ENCODE data around the gene E2F4.

Gene E2F4

GRCh38 chr16:67157892-67158635 lies 33.9 kb upstream of the E2F4 start:
- no peak for DNase-seq (ENCODE audit: low read depth in 2 of 2)

GRCh38 chr16:67158637-67159600 lies 33.0 kb upstream of the E2F4 start:
- DNase-seq (ENCODE audit: low read depth in 2 of 2), result no peak

GRCh38 chr16:67161595-67162058 lies 30.3 kb upstream of the E2F4 start:
- DNase-seq (ENCODE audit: low read depth in 2 of 2), result no peak

DNA sequence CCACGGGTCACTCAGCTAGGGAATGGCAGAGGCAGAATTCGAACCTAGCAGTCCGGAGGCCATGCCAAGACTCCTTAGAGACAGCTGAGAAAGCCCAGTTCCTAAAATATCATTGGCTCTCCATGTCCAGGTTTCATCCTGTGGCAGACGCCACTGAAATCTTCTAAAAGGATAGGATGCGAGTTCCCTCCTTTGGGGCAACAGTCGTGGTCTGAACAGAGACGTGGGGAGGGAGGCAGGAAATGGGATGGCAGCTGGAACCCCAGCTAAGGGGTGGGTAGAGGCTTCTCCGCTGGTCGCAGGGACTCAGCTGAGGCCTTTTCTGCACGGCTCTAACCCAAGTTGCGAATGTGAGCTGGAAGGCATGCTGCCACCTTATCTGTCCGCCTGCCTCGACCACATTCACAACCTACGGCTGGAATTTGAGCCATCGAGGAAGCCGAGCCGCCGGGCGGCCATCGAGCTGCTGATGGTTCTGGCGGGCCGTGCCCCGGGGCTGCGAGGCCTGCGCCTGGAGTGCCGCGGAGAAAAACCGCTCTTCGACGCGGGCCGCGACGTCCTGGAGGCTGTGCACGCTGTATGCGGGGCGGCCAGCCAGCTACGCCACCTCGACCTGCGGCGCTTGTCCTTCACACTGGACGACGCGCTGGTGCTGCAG lies 29.3 kb upstream of the E2F4 start:
- DNase-seq (ENCODE audit: low read depth in 2 of 2), result no peak

GRCh38 chr16:67163164-67163998 lies 28.6 kb upstream of the E2F4 start:
- DNase-seq (ENCODE audit: low read depth in 2 of 2), result no peak

DNA sequence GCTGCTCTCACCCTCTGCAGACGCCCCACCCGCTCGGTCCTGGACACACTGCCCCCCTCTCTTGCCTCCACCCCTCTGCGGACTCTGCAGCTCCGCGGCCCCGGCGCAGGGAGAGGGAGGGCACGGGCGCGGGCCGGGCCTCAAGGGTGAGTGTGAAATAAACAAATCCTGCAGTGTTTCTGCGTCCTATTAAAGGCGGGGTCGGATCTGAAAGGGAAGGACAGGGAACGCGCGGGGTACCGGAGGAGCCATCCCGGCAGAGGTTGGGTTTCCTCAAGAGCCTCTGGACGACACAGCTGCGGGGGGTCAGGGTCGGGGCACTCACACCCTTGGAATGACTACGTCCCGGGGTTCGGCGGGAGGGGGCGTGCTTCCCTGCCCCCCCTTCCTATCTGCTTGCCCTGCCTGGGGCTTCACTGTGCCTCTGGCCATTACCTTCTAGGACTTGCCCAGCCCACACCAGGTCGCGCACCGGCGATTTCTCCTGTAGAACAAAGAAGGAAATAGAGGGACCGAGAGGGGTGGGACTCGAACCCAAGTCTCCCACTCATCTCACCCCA lies 27.9 kb upstream of the E2F4 start:
- DNase-seq (ENCODE audit: low read depth in 2 of 2), result no peak

DNA sequence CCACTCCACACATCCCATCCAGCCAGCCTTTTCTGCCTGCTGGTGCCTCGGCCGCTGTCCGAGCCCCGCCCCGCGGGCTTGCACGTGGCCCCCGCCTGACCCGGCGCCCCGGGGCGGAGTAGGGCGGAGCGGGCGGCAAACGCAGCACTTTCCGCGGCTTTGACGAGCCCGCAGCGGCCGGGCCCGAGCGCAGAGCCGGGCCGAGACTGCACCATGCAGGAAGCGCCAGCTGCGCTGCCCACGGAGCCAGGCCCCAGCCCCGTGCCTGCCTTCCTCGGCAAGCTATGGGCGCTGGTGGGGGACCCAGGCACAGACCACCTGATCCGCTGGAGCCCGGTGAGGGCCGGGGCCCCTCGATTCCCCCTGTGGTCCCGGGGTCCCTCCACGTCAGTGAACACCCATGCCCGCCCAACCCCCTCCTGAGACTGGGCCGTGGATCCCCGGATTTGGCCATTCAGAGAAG lies 27.3 kb upstream of the E2F4 start, which contains the start of gene HSF4:
Gene HSF4, plus strand, starts transcription at position 147 of the 463 bp plus-strand sequence. Its CDS starts 67 bp downstream, at position 214.
- DNase-seq (ENCODE audit: low read depth in 2 of 2), result no peak

DNA sequence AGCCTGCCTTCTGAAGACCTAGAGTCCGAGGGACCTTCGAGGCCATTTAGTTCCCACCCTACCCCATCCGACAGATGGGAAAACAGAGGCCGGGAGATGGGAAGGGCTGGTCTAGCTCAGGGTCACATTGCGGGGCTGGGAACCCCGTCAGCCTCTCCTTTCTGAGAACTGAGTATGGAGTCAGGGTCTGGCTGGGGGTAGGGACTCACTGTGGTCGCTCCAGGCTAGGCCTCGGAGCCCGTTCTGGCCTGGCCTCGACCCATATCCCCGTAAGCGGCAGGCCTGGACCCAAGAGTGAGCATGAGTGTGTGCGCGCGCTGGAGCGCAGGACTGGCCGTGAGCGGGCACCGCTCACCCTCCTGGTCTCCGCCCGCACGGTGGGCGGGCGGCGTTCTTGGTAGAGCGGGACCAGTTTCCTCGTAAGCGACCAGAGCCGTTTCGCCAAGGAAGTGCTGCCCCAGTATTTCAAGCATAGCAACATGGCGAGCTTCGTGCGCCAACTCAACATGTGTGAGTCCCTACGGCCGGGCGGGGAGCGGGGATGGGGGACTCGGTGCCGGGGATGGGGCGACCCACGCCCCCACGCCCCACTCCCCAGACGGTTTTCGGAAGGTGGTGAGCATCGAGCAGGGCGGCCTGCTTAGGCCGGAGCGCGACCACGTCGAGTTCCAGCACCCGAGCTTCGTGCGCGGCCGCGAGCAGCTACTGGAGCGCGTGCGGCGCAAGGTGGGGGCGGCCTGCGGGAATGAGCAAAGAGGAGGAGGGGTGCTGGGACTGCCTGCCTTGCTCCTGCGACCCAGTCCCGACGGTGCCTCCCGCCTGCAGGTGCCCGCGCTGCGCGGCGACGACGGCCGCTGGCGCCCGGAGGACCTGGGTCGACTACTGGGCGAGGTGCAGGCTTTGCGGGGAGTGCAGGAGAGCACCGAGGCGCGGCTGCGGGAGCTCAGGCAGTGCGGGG lies 26.6 kb upstream of the E2F4 start:
- DNase-seq (ENCODE audit: low read depth in 2 of 2), result no peak

DNA sequence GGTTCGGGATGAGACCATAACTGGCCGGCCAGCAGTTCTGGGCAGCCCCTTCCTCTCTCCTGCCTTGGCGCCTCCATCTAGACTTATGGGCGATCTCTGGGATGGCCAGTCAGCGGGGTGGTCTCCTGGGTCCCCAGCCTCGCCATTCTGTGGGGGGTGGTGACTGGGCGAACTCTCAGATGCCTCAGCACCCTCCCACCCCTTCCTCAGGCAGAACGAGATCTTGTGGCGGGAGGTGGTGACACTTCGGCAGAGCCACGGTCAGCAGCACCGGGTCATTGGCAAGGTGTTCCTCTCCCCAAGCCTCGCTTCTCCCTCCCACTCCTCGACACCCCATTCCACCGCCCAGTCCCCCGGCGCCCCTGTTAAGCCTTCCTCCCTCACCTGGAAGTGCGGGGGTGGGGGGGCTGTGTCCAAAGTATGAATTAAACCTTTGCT lies 25.8 kb upstream of the E2F4 start:
- no peak for DNase-seq (ENCODE audit: low read depth in 2 of 2)

- DNase-seq (ENCODE audit: low read depth in 2 of 2), result no peak
Measured at GRCh38 chr16:67166598-67167168, 25.3 kb upstream of the E2F4 start.

GRCh38 chr16:67167588-67167987 lies 24.4 kb upstream of the E2F4 start:
- no peak for DNase-seq (ENCODE audit: low read depth in 2 of 2)

DNA sequence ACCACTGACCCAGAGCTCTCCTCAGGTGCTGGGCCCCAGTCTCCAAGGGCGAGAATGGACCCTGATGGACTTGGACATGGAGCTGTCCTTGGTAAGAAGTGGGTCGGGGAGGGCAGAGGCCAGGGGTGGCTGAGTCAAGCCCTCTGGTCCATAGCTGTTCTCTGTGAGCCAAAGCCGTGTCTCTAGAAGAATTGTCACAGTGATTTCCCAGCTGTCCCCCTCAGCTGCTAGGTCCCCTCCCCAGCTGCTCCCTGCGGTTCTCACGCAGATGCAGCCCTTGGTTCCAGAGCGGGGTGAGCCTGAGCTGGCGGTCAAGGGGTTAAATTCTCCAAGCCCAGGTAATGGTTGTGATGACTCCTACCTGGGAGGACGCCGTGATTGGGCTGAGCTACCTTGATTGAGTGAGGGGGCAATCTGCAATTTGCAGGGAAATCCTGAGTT lies 22.9 kb upstream of the E2F4 start:
- no peak for DNase-seq (ENCODE audit: low read depth in 2 of 2)

DNA sequence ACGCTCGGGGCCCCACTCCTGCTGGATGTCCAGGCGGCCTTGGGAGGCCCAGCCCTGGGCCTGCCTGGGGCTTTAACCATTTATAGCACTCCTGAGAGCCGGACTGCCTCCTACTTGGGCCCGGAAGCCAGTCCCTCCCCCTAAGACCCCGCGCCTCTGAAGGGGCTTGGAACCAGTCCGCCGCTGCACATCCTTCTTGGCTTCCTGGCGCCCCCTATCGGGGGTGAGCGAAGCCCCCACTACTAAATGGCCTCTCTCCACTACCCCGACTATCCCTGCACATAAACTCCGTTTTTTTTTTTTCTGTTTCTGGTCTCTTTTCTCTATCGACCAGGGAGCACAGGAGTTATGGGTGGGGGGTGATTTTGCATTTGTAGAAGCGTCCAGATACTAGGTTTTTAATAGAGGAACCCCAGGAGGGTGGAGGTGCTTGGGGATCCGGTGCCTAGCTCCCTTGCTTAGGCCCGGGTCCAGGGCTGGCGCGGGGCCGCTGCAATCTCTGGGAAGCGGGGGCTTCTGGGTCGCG lies 22.2 kb upstream of the E2F4 start:
- no peak for DNase-seq (ENCODE audit: low read depth in 2 of 2)

- peak; percentile 69 to 70 for DNase-seq (ENCODE audit: low read depth in 2 of 2)
Measured at GRCh38 chr16:67170168-67170948, 21.6 kb upstream of the E2F4 start, which contains the start of gene NOL3. Gene NOL3, plus strand, starts transcription at chr16:67170538.

GRCh38 chr16:67170949-67171649 lies 20.9 kb upstream of the E2F4 start:
- no peak for DNase-seq (ENCODE audit: low read depth in 2 of 2)

DNA sequence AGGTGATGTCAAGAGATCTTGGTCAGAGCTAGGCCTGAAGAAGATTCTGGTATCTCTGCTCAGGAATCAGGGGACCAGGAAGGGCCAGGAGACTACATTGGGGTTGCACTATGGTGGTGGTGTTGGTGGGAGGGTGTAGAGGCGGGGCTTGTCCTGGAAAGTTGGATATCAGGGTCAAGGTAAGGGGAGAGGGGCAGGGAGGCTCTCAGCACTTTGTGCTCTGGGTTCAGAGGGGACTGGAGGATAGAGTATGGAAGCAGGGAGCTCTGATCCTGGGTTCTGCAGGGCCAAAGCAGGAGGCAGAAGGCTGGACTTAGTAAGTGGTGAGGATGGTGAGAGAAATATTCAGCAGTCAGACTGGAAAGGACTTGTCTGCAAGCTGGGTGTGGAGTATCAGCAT lies 18.6 kb upstream of the E2F4 start:
- DNase-seq (ENCODE audit: low read depth in 2 of 2), result no peak

Measured in fibroblast of skin of left quadriceps (primary cell).